Stomach (tissue), 9 donors: ENCODE measurements around the gene HORMAD1. TPM values are rescaled to one million over a fixed set of nuclear protein-coding genes. Genes with fewer than 3 reads are reported as not detected.
"Not testable (repeated sequence)": the region's sequence is repeated elsewhere in the genome, so short reads cannot be mapped to it uniquely, and the experiment has no call there.

ENCODE experiments used
- DNase-seq, 2 donors: peaks; one replicate each; pipeline versions ENCODE4 v3.0.0 to v3.0.0-alpha.2; 2013 to 2019
- H3K27ac ChIP-seq, 5 donors: fragments of 200-600 bp in 4 of 5; sonication (generic) in 4 of 5; one replicate each; pipeline ENCODE4 v1.5.1; 2013 to 2019; ENCODE audit warnings: mild to moderate bottlenecking in 1 of 5, moderate library complexity in 1 of 5
- H3K27me3 ChIP-seq, 3 donors: fragments of 200-600 bp; sonication (generic); one replicate each; pipeline ENCODE4 v1.5.1; 2017 to 2019; ENCODE audit warnings: mixed run types in 1 of 3
- H3K36me3 ChIP-seq, 4 donors: fragments of 200-600 bp; sonication (generic); 1 replicate in 3 of 4; 2 replicates in 1 of 4; pipeline ENCODE4 v1.5.1; 2016 to 2019
- H3K4me1 ChIP-seq, 4 donors: fragments of 200-600 bp; sonication (generic); one replicate each; pipeline ENCODE4 v1.5.1; 2016 to 2019
- H3K4me3 ChIP-seq, 4 donors: fragments of 200-600 bp; sonication (generic) in 3 of 4; one replicate each; pipeline ENCODE4 v1.5.1; 2016 to 2019; ENCODE audit warnings: mild to moderate bottlenecking in 1 of 4
- H3K9me3 ChIP-seq, 4 donors: fragments of 200-600 bp; sonication (generic); one replicate each; pipeline ENCODE4 v1.5.1; 2016 to 2019
- EP300 ChIP-seq: sonication (generic); formaldehyde crosslinking; IDR thresholded peaks from one replicate; pipeline ENCODE4 v1.6.1; 2017; ENCODE audit warnings: antibody characterized with exemption
- POLR2A ChIP-seq, 4 donors: fragments of 450-650 bp; IDR thresholded peaks; one replicate each; pipeline ENCODE4 v1.6.1; 2016; ENCODE audit warnings: antibody characterized with exemption in 4 of 4, control low read depth in 2 of 4, mild to moderate bottlenecking in 1 of 4, moderate library complexity in 1 of 4
- POLR2AphosphoS5 ChIP-seq, 3 donors: sonication (generic); formaldehyde crosslinking; IDR thresholded peaks; one replicate each; pipeline ENCODE4 v1.6.1; 2016; ENCODE audit warnings: antibody characterized with exemption in 3 of 3
- WGBS, 5 donors: extraction: QIAGEN DNeasy Blood & Tissue Kit in 3 of 5; methylation state at CpG; one replicate each; pipeline versions ENCODE4 v1.1.5 to v1.1.7; 2013 to 2018; 5-methylcytosine and 5-hydroxymethylcytosine counted together
- intact Hi-C: fragments of 100-400 bp; cut with DNase I; formaldehyde crosslinking; loops from one replicate; pipeline ENCODE4 v1.15.1; 2023; ENCODE audit warnings: low total_unique reads
- polyA plus RNA-seq, 3 donors: library from polyadenylated mRNA; stranded (reverse); fragments of 200-250 nt; gene quantifications; one replicate each; pipeline ENCODE4 v1.2.3, GENCODE V29; 2013
- total RNA-seq, 5 donors: library from RNA; depleted of rRNA; stranded (reverse); fragments of >200 nt; gene quantifications; one replicate each; pipeline versions ENCODE4 v1.1.0 to v1.2.3, GENCODE V29; 2014 to 2016
- TF ChIP-seq, protein P1 (sequence below), 7 experiments: fragments of 450-650 bp in 4 of 7; fragments of 200-600 bp in 3 of 7; sonication (generic) in 3 of 7; IDR thresholded peaks; one replicate each; pipeline ENCODE4 v1.5.1; 2016 to 2019; ENCODE audit warnings: antibody characterized with exemption in 7 of 7, control low read depth in 2 of 7, mild to moderate bottlenecking in 1 of 7
- donor health status: healthy with polysubstance abuse.
- donor health status: Bipolar disorder and iron deficiency.
- donor health status: healthy.

HORMAD1 gene
- total and polyA plus RNA-seq, 8 donors = 0.13 to 37.1 (median 0.55) TPM; not detected in 5

- intact Hi-C loops = no loop called here
Measured at GRCh38 chr1:150674881-150675280, 45.8 kb downstream of the HORMAD1 start.

GRCh38 chr1:150663321-150663720 is 57.4 kb downstream of the HORMAD1 start:
- TF ChIP-seq POLR2A (IDR thresholded peaks at IDR 0.05) (no peak), EP300 (no peak), POLR2AphosphoS5 (IDR thresholded peaks at IDR 0.05) (no peak)
- TF ChIP-seq, protein P1, sequence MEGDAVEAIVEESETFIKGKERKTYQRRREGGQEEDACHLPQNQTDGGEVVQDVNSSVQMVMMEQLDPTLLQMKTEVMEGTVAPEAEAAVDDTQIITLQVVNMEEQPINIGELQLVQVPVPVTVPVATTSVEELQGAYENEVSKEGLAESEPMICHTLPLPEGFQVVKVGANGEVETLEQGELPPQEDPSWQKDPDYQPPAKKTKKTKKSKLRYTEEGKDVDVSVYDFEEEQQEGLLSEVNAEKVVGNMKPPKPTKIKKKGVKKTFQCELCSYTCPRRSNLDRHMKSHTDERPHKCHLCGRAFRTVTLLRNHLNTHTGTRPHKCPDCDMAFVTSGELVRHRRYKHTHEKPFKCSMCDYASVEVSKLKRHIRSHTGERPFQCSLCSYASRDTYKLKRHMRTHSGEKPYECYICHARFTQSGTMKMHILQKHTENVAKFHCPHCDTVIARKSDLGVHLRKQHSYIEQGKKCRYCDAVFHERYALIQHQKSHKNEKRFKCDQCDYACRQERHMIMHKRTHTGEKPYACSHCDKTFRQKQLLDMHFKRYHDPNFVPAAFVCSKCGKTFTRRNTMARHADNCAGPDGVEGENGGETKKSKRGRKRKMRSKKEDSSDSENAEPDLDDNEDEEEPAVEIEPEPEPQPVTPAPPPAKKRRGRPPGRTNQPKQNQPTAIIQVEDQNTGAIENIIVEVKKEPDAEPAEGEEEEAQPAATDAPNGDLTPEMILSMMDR (IDR thresholded peaks at IDR 0.05) = no peak
- 82 to 93% (median 89%) methylated on average over 7 of the region's 7 CpGs for WGBS, 5 donors

More at GRCh38 chr1:150674881-150675280, 45.8 kb downstream of the HORMAD1 start:
- 93 to 97% (median 97%) methylated on average over 4 of the region's 4 CpGs for WGBS, 5 donors
- H3K4me1 ChIP-seq = peaks cover 0 to 10% (median under 1%) of the 10 kb centered on the region in 4 donors
- no peaks in the 10 kb centered on the region for H3K9me3 ChIP-seq
- no peak overlapping the region for H3K27ac ChIP-seq
- no peak for TF ChIP-seq POLR2A (IDR thresholded peaks at IDR 0.05)
- TF ChIP-seq, protein P1 (IDR thresholded peaks at IDR 0.05) = no peak
- no peak for TF ChIP-seq EP300
- H3K4me3 ChIP-seq = no peak overlapping the region
- no peak for DNase-seq
- no peaks in the 10 kb centered on the region for H3K27me3 ChIP-seq
- H3K36me3 ChIP-seq = peaks cover 4 to 37% (median 28%) of the 10 kb centered on the region in 4 donors

DNA sequence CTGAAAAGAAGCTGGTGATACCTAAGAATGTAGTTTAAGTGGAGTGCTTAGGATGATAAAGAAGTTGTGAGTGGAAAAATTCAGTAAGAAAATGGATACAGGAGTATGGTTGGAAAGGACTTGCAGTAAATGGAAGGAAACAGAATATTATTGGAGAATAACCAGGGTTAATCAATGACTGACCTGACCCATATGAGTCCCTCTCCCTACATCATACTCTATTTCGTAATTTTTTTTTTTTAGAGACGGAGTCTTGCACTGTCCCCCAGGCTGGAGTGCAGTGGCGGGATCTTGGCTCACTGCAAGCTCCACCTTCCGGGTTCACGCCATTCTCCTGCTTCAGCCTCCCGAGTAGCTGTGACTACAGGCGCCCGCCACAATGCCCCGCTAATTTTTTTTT is 57.9 kb downstream of the HORMAD1 start:
- intact Hi-C loops = no loop called here
- WGBS, 5 donors = 96 to 99% (median 97%) methylated on average over 9 of the region's 9 CpGs
- H3K27ac ChIP-seq = no peak overlapping the region
- H3K4me1 ChIP-seq = peaks cover 0 to 8% (median 4%) of the 10 kb centered on the region in 4 donors
- no peak for DNase-seq
- H3K4me3 ChIP-seq = no peak overlapping the region
- TF ChIP-seq EP300 = no peak
- TF ChIP-seq, protein P1 (IDR thresholded peaks at IDR 0.05) = no peak
- TF ChIP-seq POLR2A (IDR thresholded peaks at IDR 0.05) = no peak
- no peak for TF ChIP-seq POLR2AphosphoS5 (IDR thresholded peaks at IDR 0.05)
- H3K36me3 ChIP-seq = peaks cover 6 to 62% (median 59%) of the 10 kb centered on the region in 4 donors
- H3K9me3 ChIP-seq = no peaks in the 10 kb centered on the region
- H3K27me3 ChIP-seq = no peaks in the 10 kb centered on the region

More at GRCh38 chr1:150663321-150663720, 57.4 kb downstream of the HORMAD1 start:
- H3K36me3 ChIP-seq = peaks cover 6 to 57% (median 53%) of the 10 kb centered on the region in 4 donors
- no peak for DNase-seq
- H3K27me3 ChIP-seq = no peaks in the 10 kb centered on the region
- H3K27ac ChIP-seq = no peak overlapping the region
- no peaks in the 10 kb centered on the region for H3K9me3 ChIP-seq
- intact Hi-C loops = no loop called here
- H3K4me1 ChIP-seq = peaks cover 0 to 10% (median 6%) of the 10 kb centered on the region in 4 donors
- no peak overlapping the region for H3K4me3 ChIP-seq

DNA sequence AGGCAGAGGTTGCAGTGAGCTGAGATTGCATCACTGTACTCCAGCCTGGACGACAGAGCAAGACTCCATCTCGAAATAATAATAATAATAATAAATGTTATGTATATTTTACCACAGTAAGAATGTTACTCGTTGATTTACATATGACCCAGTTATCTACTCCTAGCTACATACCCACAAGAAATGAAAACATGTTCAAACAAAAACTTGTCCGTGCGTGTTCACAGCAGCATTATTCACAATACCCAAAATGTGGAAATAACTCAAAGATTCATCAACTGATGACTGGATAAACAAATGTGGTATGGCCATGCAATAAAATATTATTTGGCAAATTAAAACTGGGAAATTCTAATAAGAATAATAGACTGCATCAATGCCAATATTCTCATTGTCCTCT is 59.5 kb downstream of the HORMAD1 start:
- Histone ChIP-seq H3K27ac (no peak overlapping the region), H3K36me3 (peaks cover 6 to 74% (median 68%) of the 10 kb centered on the region in 4 donors)

GRCh38 chr1:150660584-150660983 is 60.1 kb downstream of the HORMAD1 start:
- peaks cover 0 to 14% (median 6%) of the 10 kb centered on the region in 4 donors for H3K4me1 ChIP-seq
- DNase-seq = no peak
- intact Hi-C loops = no loop called here
- peaks cover 6 to 74% (median 68%) of the 10 kb centered on the region in 4 donors for H3K36me3 ChIP-seq
- no peaks in the 10 kb centered on the region for H3K9me3 ChIP-seq
- no peak overlapping the region for H3K27ac ChIP-seq
- no peak overlapping the region for H3K4me3 ChIP-seq
- WGBS, 5 donors = 83 to 99% (median 96%) methylated on average over 4 of the region's 4 CpGs
- TF ChIP-seq EP300 = no peak
- no peak for TF ChIP-seq POLR2A (IDR thresholded peaks at IDR 0.05)
- no peaks in the 10 kb centered on the region for H3K27me3 ChIP-seq

More for the DNA sequence above, 59.5 kb downstream of the HORMAD1 start:
- H3K9me3 ChIP-seq = no peaks in the 10 kb centered on the region
- TF ChIP-seq POLR2A (IDR thresholded peaks at IDR 0.05) (no peak), EP300 (no peak)
- 88 to 98% (median 96%) methylated on average over 5 of the region's 5 CpGs for WGBS, 5 donors
- no peaks in the 10 kb centered on the region for H3K27me3 ChIP-seq
- intact Hi-C loops = no loop called here
- H3K4me3 ChIP-seq = no peak overlapping the region
- DNase-seq = no peak
- peaks cover 0 to 8% (median 4%) of the 10 kb centered on the region in 4 donors for H3K4me1 ChIP-seq

- WGBS, 5 donors = 86 to 92% (median 88%) methylated on average over 4 of the region's 4 CpGs
- H3K27ac ChIP-seq, intact Hi-C loops, DNase-seq, H3K4me3 ChIP-seq, H3K27me3 ChIP-seq, H3K9me3 ChIP-seq: not testable (repeated sequence)
- Histone ChIP-seq H3K36me3 (peaks cover 6 to 68% (median 56%) of the 10 kb centered on the region in 4 donors), H3K4me1 (peaks cover 0 to 30% (median 16%) of the 10 kb centered on the region in 4 donors)
Measured at GRCh38 chr1:150657064-150657463, 63.6 kb downstream of the HORMAD1 start.
